Right atrium auricular region (tissue), 2 donors: Measurements from ENCODE around the gene SPTBN4. TPM values are rescaled to one million over a fixed set of nuclear protein-coding genes. Genes with fewer than 3 reads are reported as not detected.
A peak's percentile ranks its signal among the peaks of the same experiment; 100 is the strongest.

Source experiments
- DNase-seq: peaks from one replicate; pipeline ENCODE4 v3.0.0-alpha.2; 2019; ENCODE audit warnings: low spot score
- H3K27ac ChIP-seq, 2 donors: fragments of 200-600 bp; sonication (generic); 1 replicate in 1 of 2; 2 replicates in 1 of 2; pipeline ENCODE4 v1.5.1; 2016 to 2019
- H3K27me3 ChIP-seq, 2 donors: fragments of 200-600 bp; sonication (generic); one replicate each; pipeline versions ENCODE4 v1.5.1 to v1.6.0; 2017 to 2019
- H3K36me3 ChIP-seq: fragments of 200-600 bp; sonication (generic); one replicate; pipeline ENCODE4 v1.5.1; 2016
- H3K4me1 ChIP-seq, 2 donors: fragments of 200-600 bp; sonication (generic); one replicate each; pipeline versions ENCODE4 v1.5.1 to v1.6.0; 2017 to 2019
- H3K4me3 ChIP-seq, 2 donors: fragments of 200-600 bp; sonication (generic); 1 replicate in 1 of 2; 2 replicates in 1 of 2; pipeline ENCODE4 v1.5.1; 2017 to 2019; ENCODE audit warnings: mild to moderate bottlenecking in 1 of 2, moderate library complexity in 1 of 2
- H3K9me3 ChIP-seq, 2 donors: fragments of 200-600 bp; sonication (generic); one replicate each; pipeline ENCODE4 v1.5.1; 2019
- CTCF ChIP-seq, 2 donors: fragments of 200-600 bp; sonication (generic); IDR thresholded peaks; one replicate each; pipeline ENCODE4 v1.5.1; 2019; ENCODE audit warnings: antibody characterized with exemption in 2 of 2
- total RNA-seq, 2 donors: library from RNA; depleted of rRNA; stranded (reverse); fragments of >200 nt; gene quantifications; one replicate each; pipeline ENCODE4 v1.1.0, GENCODE V29; 2016

SPTBN4 gene
- total RNA-seq, 2 donors from 2014 or later, result 5.2 to 5.5 TPM

GRCh38 chr19:40420451-40420765 is 46.4 kb upstream of the SPTBN4 start:
- Histone ChIP-seq H3K27ac (peak overlapping the region; percentile 98 to 100), H3K36me3 (peaks cover 22% of the 10 kb centered on the region), H3K4me3 (peak overlapping the region; percentile 50 to 64), H3K9me3 (no peaks in the 10 kb centered on the region), H3K27me3 (no peaks in the 10 kb centered on the region), H3K4me1 (peaks cover 0 to 58% of the 10 kb centered on the region in 2 donors)
- TF ChIP-seq CTCF (IDR thresholded peaks at IDR 0.05), result no peak
- no peak for DNase-seq

DNA sequence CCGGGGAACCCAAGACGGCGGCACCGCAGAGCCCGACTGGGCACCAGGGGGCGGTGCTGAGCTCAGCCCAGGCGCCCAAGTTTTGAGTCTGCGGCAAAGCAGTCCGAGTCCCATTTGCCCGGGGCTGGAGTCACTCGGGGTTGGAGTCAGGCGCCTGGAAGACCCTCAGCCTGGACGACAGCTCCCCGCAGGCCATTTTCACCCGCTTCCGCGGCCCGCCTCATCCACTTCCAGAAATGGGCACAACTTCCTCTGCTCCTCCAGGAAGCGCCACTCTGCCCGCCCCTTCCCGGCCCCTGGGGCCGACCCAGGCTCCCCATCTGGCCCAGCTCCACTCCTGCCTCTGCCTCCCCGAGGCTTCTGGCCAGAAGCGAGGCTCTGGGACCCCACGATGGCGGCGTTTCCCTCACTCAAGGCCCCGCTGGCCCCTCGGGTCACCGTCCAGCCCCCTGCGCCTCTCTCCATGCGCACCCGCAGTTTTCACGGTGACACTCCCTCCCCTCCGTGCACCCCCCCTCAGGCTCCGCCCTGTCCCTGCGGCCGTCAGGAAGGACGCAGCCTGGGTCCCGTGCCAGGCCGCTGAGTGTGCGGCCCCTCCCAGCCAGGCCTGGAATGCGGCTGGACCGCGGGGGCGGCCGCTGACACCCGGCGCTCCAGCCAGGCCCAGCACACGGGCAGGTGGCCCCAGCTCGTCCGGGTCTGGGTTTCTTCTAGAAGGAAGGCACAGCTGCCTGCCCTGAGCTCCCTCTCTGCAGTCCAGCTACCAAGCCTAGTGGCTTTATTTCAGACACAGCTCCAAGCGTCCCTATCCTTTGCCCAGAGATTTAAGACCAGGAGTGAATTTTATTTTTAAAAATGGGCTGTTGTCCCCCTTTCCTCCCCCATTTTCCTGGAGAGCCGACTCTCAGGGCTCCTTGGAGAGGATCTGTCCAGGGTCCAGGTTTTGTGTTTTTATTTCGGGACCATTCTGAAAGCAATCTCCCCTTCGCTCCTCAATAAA is 45.7 kb upstream of the SPTBN4 start:
- peak; percentile 96 to 97 for TF ChIP-seq CTCF (IDR thresholded peaks at IDR 0.05)
- H3K27ac ChIP-seq, result peak overlapping the region; percentile 98 to 100
- DNase-seq, result peak; percentile 95
- H3K4me3 ChIP-seq, result peak overlapping the region; percentile 50 to 64
- H3K4me1 ChIP-seq, result peaks cover 0 to 58% of the 10 kb centered on the region in 2 donors
- no peaks in the 10 kb centered on the region for H3K27me3 ChIP-seq
- no peaks in the 10 kb centered on the region for H3K9me3 ChIP-seq
- H3K36me3 ChIP-seq, result peaks cover 22% of the 10 kb centered on the region

DNA sequence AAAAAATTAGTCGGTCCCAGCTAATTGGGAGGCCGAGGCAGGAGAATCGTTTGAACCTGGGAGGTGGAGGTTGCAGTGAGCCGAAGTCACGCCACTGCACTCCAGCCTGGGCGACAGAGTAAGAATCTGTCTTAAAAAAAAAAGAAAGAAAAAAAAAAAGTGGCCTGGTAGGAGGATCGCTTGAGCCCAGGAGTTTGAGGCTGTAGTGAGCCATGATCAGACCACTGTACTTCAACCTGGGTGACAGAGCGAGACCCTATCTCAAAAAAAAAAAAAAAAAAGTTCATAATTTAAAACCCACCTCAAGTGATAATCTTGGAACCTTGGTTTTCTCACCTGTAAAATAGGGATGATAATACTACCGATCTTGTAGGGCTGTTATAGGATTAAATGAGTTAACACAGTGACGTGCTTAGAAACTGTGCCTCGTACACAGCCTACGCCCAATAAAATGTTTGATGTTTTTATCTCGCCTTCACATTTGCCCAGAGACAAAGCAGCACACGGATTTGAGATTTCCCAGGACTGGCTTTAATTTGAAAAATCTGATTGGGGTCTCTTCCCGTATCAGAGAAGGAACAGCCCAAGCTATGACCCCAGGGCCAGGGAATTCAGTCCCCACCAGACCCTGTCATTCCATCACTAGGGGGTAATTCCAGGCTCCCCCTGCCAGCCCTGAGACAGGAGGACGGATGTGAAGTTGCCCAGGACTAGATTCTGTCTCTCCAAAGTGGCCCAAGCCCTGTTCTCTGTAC is 44.6 kb upstream of the SPTBN4 start:
- TF ChIP-seq CTCF (IDR thresholded peaks at IDR 0.05), result no peak
- DNase-seq, result no peak
- H3K9me3 ChIP-seq, result no peaks in the 10 kb centered on the region
- no peaks in the 10 kb centered on the region for H3K27me3 ChIP-seq
- H3K4me3 ChIP-seq, result peak overlapping the region in 1 of 2 donors; percentile 64
- peak overlapping the region; percentile 98 to 100 for H3K27ac ChIP-seq
- peaks cover 0 to 63% of the 10 kb centered on the region in 2 donors for H3K4me1 ChIP-seq
- H3K36me3 ChIP-seq, result peaks cover 22% of the 10 kb centered on the region

DNA sequence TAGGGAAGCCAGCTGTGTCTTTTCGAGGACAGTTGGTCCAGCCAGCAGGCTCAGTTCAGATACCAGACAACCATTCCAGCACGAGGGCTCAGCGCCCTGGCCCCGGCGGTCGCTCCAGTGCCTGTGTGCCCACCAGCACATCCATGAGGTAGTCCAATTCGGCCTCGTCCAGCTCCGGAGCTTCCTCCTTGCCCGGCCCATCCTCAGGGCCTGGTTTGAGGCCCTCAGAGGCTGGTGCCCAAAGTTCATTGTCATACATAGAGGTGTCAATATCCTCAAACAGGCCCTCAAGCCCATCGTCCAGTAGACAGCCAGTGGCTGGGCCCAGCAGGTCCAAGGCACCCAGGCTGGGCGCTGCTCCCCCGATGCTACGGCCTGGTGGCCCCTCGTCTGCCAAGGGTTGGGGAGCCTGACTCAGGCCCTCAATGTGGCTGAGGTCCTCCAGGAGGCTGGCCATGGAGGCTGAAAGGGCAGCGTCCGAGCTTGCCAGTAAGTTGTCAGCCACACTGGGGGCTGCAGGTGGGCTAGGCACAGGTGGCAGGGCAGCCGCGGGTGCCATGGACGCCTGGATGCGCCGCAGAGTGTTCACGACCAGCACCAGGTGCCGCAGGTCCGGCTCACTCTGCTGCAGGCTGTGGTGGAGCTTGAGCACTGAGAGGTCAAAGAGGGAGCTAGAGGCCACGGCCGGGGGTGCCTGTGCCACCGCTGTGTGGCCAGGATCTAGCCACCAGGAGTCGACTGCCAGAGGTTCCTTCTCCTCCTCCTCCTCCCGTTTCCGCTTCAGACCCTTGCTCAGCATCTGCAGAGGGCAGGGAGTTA is 43.8 kb upstream of the SPTBN4 start:
- Histone ChIP-seq H3K36me3 (peaks cover 22% of the 10 kb centered on the region), H3K9me3 (no peaks in the 10 kb centered on the region), H3K4me1 (peaks cover 0 to 56% of the 10 kb centered on the region in 2 donors), H3K27ac (peak overlapping the region; percentile 98 to 100), H3K27me3 (no peaks in the 10 kb centered on the region), H3K4me3 (no peak overlapping the region)
- no peak for TF ChIP-seq CTCF (IDR thresholded peaks at IDR 0.05)
- DNase-seq, result no peak

- Histone ChIP-seq H3K4me3 (peak overlapping the region; percentile 71 to 97), H3K36me3 (peaks cover 22% of the 10 kb centered on the region), H3K27ac (peak overlapping the region; percentile 100), H3K9me3 (no peaks in the 10 kb centered on the region), H3K27me3 (no peaks in the 10 kb centered on the region), H3K4me1 (peaks cover 0 to 56% of the 10 kb centered on the region in 2 donors)
- no peak for DNase-seq
- no peak for TF ChIP-seq CTCF (IDR thresholded peaks at IDR 0.05)
Measured at GRCh38 chr19:40423938-40424337, 42.9 kb upstream of the SPTBN4 start.
